Activated CD8-positive, alpha-beta memory T cell treated with anti-CD3 and anti-CD28 coated beads, Interleukin-2, amount 10 ng/mL, durations not matched to agents 7 days and 5 days (primary cell): Measurements from ENCODE around the gene CDX2. TPM values are rescaled to one million over a fixed set of nuclear protein-coding genes. Genes with fewer than 3 reads are reported as not detected.

Source experiments
- ATAC-seq: fragments of 150-1000 bp; cut with Tn5 transposase; one replicate; pipeline ENCODE4 v1.10.0; 2021; ENCODE audit warnings: moderate library complexity
- CTCF ChIA-PET: fragments of 350-600 bp; sonication (Branson Sonifier 250); formaldehyde crosslinking; loops from one replicate; lab custom pipeline; 2021; ENCODE audit warnings: antibody characterized with exemption; lab: Charles Lee
- DNase-seq: peaks from one replicate; pipeline ENCODE4 v3.0.0-alpha.2; 2020
- H3K27ac Mint-ChIP-seq: one replicate; pipeline ENCODE4 v1.8.0; 2021; ENCODE audit warnings: mild to moderate bottlenecking, mixed read lengths
- H3K27me3 Mint-ChIP-seq: one replicate; pipeline ENCODE4 v1.8.0; 2021; ENCODE audit warnings: mixed read lengths
- H3K36me3 Mint-ChIP-seq: one replicate; pipeline ENCODE4 v1.8.0; 2021; ENCODE audit warnings: mild to moderate bottlenecking, mixed read lengths
- H3K4me1 Mint-ChIP-seq: one replicate; pipeline ENCODE4 v1.8.0; 2021; ENCODE audit warnings: mixed read lengths
- H3K4me3 Mint-ChIP-seq: one replicate; pipeline ENCODE4 v1.8.0; 2021; ENCODE audit warnings: mild to moderate bottlenecking, moderate library complexity, mixed read lengths
- H3K9me3 Mint-ChIP-seq: one replicate; pipeline ENCODE4 v1.8.0; 2022; ENCODE audit warnings: low read depth, mixed read lengths
- total RNA-seq, 2 experiments: library from RNA; stranded (reverse); gene quantifications; one replicate each; pipeline ENCODE4 v1.2.3, GENCODE V29; 2021

CDX2 gene
- total RNA-seq, 2 experiments from 2014 or later: not detected

DNA sequence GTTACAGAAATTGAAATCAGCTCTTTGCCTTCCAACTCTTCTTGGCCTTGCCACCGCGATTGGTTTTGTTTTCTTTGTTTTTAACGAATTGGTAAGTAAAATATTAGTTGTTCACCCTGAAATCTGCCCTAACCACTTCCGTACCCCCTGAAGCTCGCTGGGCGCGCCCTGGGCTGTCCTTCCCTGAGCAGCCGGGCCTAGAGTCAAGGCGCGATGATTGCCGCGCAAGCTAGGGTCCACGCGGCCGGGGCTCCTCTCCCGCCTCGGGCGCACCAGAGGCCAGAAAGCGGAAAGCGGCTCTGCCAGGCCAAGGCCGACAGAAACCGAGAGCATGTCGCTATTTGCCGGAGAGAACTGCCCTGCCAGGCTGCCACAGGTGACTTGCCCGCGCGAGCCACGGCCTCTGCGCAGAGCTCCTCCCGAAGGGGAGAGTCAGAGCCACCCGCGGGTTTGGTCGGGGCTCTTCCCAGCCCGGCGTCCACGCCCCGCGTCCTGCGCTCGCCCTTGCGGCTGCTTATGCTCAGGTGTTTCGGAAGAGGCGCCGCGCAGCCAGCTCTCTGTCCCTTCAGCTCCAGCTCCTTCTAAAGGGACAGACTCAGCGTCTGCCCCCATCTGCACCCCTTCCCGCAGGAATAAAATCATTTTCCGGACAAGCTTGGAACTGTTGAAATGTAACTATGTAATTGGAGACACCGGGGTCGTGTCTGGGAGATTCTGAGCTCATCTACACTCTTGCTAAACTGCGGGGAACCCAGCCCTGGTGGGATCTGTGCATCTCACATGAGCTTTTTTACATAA is 6.6 kb upstream of the CDX2 start:
- no peak for ATAC-seq
- CTCF ChIA-PET: interaction anchor here (0.9 to 1.6 kb wide), 7 partner anchors 9 to 614 kb away, joined by 3 to 4 read pairs (median 3); no protein-coding TSS in a partner anchor
- H3K9me3 Mint-ChIP-seq: no peaks in the 10 kb centered on the region

GRCh38 chr13:27973961-27974662 is 5.0 kb upstream of the CDX2 start:
- H3K27ac Mint-ChIP-seq: no peak overlapping the region
- peaks cover 91% of the 10 kb centered on the region for H3K27me3 Mint-ChIP-seq
- DNase-seq: no peak
- CTCF ChIA-PET: interaction anchor here (0.8 to 1.3 kb wide), 2 partner anchors 14 to 20 kb away, joined by 4 to 5 read pairs; no protein-coding TSS in a partner anchor
- ATAC-seq: no peak
- H3K36me3 Mint-ChIP-seq: no peaks in the 10 kb centered on the region
- H3K4me1 Mint-ChIP-seq: peaks cover 18% of the 10 kb centered on the region
- H3K4me3 Mint-ChIP-seq: no peak overlapping the region
- H3K9me3 Mint-ChIP-seq: no peaks in the 10 kb centered on the region

More for the DNA sequence above, 6.6 kb upstream of the CDX2 start:
- Mint-ChIP-seq H3K4me1 (peaks cover 23% of the 10 kb centered on the region), H3K4me3 (no peak overlapping the region), H3K27ac (no peak overlapping the region), H3K27me3 (peaks cover 90% of the 10 kb centered on the region), H3K36me3 (no peaks in the 10 kb centered on the region)
- no peak for DNase-seq

GRCh38 chr13:27973291-27973690 is 4.2 kb upstream of the CDX2 start:
- ATAC-seq (no peak), DNase-seq (no peak)
- no peak overlapping the region for H3K4me3 Mint-ChIP-seq
- CTCF ChIA-PET: interaction anchor here (0.5 to 1.3 kb wide), 2 partner anchors 19 to 48 kb away, joined by 4 to 5 read pairs; no protein-coding TSS in a partner anchor
- H3K36me3 Mint-ChIP-seq: no peaks in the 10 kb centered on the region
- no peak overlapping the region for H3K27ac Mint-ChIP-seq
- H3K4me1 Mint-ChIP-seq: peaks cover 12% of the 10 kb centered on the region
- peaks cover 88% of the 10 kb centered on the region for H3K27me3 Mint-ChIP-seq
- no peaks in the 10 kb centered on the region for H3K9me3 Mint-ChIP-seq

DNA sequence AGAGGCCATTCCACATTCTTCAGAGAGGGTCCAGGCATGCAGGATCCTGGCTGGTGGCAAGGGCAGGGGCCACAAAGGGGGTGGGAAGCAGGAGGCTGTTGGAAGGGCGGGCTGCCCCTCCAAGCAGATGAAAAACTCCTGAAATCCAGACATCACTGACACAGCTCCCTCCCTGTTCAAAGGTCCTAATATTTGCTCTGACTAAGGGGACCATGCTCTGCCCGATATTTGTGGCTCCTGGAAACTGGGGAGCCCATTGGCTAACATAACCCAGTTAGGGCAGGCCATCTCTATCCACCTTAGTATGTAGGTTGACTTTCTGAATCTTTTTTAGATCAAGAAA is 3.3 kb upstream of the CDX2 start:
- Mint-ChIP-seq H3K9me3 (no peaks in the 10 kb centered on the region), H3K4me1 (peaks cover 13% of the 10 kb centered on the region), H3K27me3 (peaks cover 91% of the 10 kb centered on the region), H3K27ac (no peak overlapping the region), H3K36me3 (no peaks in the 10 kb centered on the region), H3K4me3 (no peak overlapping the region)
- DNase-seq (no peak), ATAC-seq (no peak)
- CTCF ChIA-PET: interaction anchor here (5.2 kb wide), 1 partner anchor 10 kb away, joined by 22 read pairs; no protein-coding TSS in a partner anchor

GRCh38 chr13:27971776-27972477 is 2.8 kb upstream of the CDX2 start:
- CTCF ChIA-PET: interaction anchor here (5.2 kb wide), 1 partner anchor 11 kb away, joined by 22 read pairs; no protein-coding TSS in a partner anchor

GRCh38 chr13:27971236-27971645 is 2.1 kb upstream of the CDX2 start:
- H3K4me1 Mint-ChIP-seq: peaks cover 13% of the 10 kb centered on the region
- no peak overlapping the region for H3K27ac Mint-ChIP-seq
- ATAC-seq (no peak), DNase-seq (no peak)
- no peaks in the 10 kb centered on the region for H3K9me3 Mint-ChIP-seq
- H3K36me3 Mint-ChIP-seq: no peaks in the 10 kb centered on the region
- H3K27me3 Mint-ChIP-seq: peaks cover 91% of the 10 kb centered on the region
- no peak overlapping the region for H3K4me3 Mint-ChIP-seq
- CTCF ChIA-PET: interaction anchor here (5.2 kb wide), 1 partner anchor 12 kb away, joined by 22 read pairs; no protein-coding TSS in a partner anchor

More at GRCh38 chr13:27971776-27972477, 2.8 kb upstream of the CDX2 start:
- Mint-ChIP-seq H3K9me3 (no peaks in the 10 kb centered on the region), H3K4me1 (peaks cover 13% of the 10 kb centered on the region), H3K4me3 (no peak overlapping the region), H3K36me3 (no peaks in the 10 kb centered on the region), H3K27ac (no peak overlapping the region), H3K27me3 (peaks cover 91% of the 10 kb centered on the region)
- ATAC-seq: no peak
- DNase-seq: no peak

- CTCF ChIA-PET: interaction anchor here (1.0 to 5.2 kb wide), 4 partner anchors 9 to 17 kb away, joined by 3 to 22 read pairs (median 4); no protein-coding TSS in a partner anchor
- no peak for DNase-seq
- Mint-ChIP-seq H3K36me3 (no peaks in the 10 kb centered on the region), H3K27me3 (peaks cover 91% of the 10 kb centered on the region), H3K4me3 (no peak overlapping the region), H3K9me3 (no peaks in the 10 kb centered on the region), H3K27ac (no peak overlapping the region), H3K4me1 (peaks cover 12% of the 10 kb centered on the region)
- no peak for ATAC-seq
Measured at GRCh38 chr13:27970382-27971235, 1.5 kb upstream of the CDX2 start.

GRCh38 chr13:27969866-27970229 is 733 bp upstream of the CDX2 start:
- Mint-ChIP-seq H3K36me3 (no peaks in the 10 kb centered on the region), H3K27me3 (peaks cover 91% of the 10 kb centered on the region), H3K4me3 (no peak overlapping the region), H3K4me1 (peaks cover 5% of the 10 kb centered on the region), H3K9me3 (no peaks in the 10 kb centered on the region), H3K27ac (peak overlapping the region; percentile 26)
- DNase-seq (no peak), ATAC-seq (no peak)
- CTCF ChIA-PET: interaction anchor here (1.0 to 5.2 kb wide), 4 partner anchors 10 to 16 kb away, joined by 3 to 22 read pairs (median 4); no protein-coding TSS in a partner anchor

GRCh38 chr13:27968316-27969081 is 616 bp downstream of the CDX2 start:
- H3K36me3 Mint-ChIP-seq: no peaks in the 10 kb centered on the region
- CTCF ChIA-PET: interaction anchor here (0.7 to 5.2 kb wide), 3 partner anchors 14 to 15 kb away, joined by 3 to 22 read pairs (median 7); no protein-coding TSS in a partner anchor
- H3K27ac Mint-ChIP-seq: no peak overlapping the region
- peaks cover 91% of the 10 kb centered on the region for H3K27me3 Mint-ChIP-seq
- peaks cover 5% of the 10 kb centered on the region for H3K4me1 Mint-ChIP-seq
- ATAC-seq (no peak), DNase-seq (no peak)
- H3K4me3 Mint-ChIP-seq: no peak overlapping the region
- no peaks in the 10 kb centered on the region for H3K9me3 Mint-ChIP-seq

DNA sequence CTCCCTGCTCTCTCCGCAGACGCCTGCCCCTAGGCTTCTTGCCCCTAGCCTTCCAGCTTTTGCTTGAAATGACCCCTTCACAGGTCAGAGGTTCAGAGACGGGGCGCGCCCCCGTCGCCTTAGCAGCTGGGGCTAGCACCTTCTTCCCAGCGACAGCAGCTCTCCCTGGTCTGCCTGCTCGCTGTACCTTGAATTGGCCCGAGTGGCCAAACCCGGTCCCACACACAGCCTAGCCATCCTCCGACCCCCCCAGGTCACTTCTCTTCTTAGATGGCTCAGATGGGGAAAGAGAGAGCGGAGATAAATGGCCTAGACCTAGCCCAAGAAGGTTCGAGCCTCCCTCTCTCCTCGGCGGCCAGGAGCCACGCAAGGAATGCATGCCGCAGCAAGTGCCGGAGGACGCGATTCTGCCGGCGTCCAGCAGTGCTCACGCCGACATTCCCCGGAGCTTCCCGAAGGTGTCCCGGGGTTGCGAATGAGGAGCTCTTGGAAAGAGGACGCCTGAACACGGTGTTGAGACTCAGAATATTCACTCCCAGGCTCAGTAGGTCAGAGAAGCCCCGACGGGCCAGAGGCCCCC is 1.3 kb downstream of the CDX2 start:
- ATAC-seq: no peak
- CTCF ChIA-PET: interaction anchor here (1.0 to 5.2 kb wide), 3 partner anchors 14 to 141 kb away, joined by 3 to 22 read pairs (median 7); no protein-coding TSS in a partner anchor
- DNase-seq: no peak
- H3K4me3 Mint-ChIP-seq: no peak overlapping the region
- no peaks in the 10 kb centered on the region for H3K9me3 Mint-ChIP-seq
- peaks cover 5% of the 10 kb centered on the region for H3K4me1 Mint-ChIP-seq
- peak overlapping the region; percentile 57 for H3K27ac Mint-ChIP-seq
- no peaks in the 10 kb centered on the region for H3K36me3 Mint-ChIP-seq
- H3K27me3 Mint-ChIP-seq: peaks cover 90% of the 10 kb centered on the region

DNA sequence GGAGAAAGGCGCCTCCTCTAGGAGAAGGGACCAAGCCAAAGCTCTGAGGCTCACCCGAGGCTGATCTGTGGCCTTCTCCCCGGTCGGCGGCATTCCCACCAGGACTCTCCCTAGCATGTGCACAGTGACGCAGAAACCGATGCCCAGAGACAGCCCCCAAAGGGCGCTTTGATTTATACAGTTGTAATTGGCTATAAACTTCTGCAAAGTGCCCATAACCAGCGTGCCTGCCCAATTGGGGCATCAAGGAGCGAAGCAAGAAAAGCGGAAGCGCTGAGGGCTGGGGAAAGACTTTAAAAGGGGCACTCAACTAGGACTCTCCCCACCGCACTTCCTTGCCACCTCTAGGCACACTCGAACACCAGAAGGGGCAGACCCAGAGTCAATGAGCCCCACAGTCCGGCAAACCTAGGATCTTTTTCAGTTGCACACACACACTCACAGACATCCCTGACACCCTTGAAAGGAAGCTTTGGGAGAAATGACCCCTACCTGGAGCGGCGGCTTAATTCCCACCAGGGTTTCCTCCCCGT is 1.8 kb downstream of the CDX2 start:
- CTCF ChIA-PET: interaction anchor here (1.0 to 5.2 kb wide), 3 partner anchors 13 to 140 kb away, joined by 3 to 22 read pairs (median 7); no protein-coding TSS in a partner anchor
- H3K27ac Mint-ChIP-seq: peak overlapping the region; percentile 25
- H3K4me3 Mint-ChIP-seq: no peak overlapping the region

More for the DNA sequence above, 1.8 kb downstream of the CDX2 start:
- peaks cover 5% of the 10 kb centered on the region for H3K4me1 Mint-ChIP-seq
- H3K9me3 Mint-ChIP-seq: no peaks in the 10 kb centered on the region
- H3K36me3 Mint-ChIP-seq: no peaks in the 10 kb centered on the region
- DNase-seq: no peak
- H3K27me3 Mint-ChIP-seq: peaks cover 90% of the 10 kb centered on the region
- ATAC-seq: no peak
